ENCODE data around the gene ZNF486. TPM values are rescaled to one million over a fixed set of nuclear protein-coding genes. Genes with fewer than 3 reads are reported as not detected.
"Not testable (repeated sequence)": the region's sequence is repeated elsewhere in the genome, so short reads cannot be mapped to it uniquely, and the experiment has no call there.

Gene ZNF486
- total and polyA plus RNA-seq, 4 experiments from 2014 or later = 1.7 to 11.7 (median 8.6) TPM

- H3K27me3 ChIP-seq (ENCODE audit: insufficient read depth, low read length); H3K4me3 ChIP-seq (ENCODE audit: low read length in 2 of 2); H3K4me1 Mint-ChIP-seq; H3K4me3 Mint-ChIP-seq; CTCF ChIA-PET (ENCODE audit: partially characterized antibody); H3K36me3 ChIP-seq (ENCODE audit: insufficient read depth, low read length); POLR2A ChIA-PET (ENCODE audit: partially characterized antibody); H3K27me3 Mint-ChIP-seq; H3K9me3 ChIP-seq (ENCODE audit: control insufficient read depth in 1 of 2, low read length in 2 of 2); H3K27ac ChIP-seq (ENCODE audit: low read depth, low read length); H3K27ac Mint-ChIP-seq; H3K4me1 ChIP-seq (ENCODE audit: insufficient read depth, low read length); DNase-seq; intact Hi-C loops (cut with micrococcal nuclease): not testable (repeated sequence)
- H3K9me3 Mint-ChIP-seq = peaks cover 4 to 51% (median 23%) of the 10 kb centered on the region in 8 donors
- peaks cover 6 to 17% of the 10 kb centered on the region in 2 donors for H3K36me3 Mint-ChIP-seq
Observed at GRCh38 chr19:20221605-20222004, 54.6 kb downstream of the ZNF486 start.

- no peaks in the 10 kb centered on the region for H3K4me1 ChIP-seq (ENCODE audit: insufficient read depth, low read length)
- Mint-ChIP-seq H3K27ac (no peak overlapping the region), H3K4me1 (peaks cover 2 to 7% (median 6%) of the 10 kb centered on the region in 4 donors), H3K27me3 (no peaks in the 10 kb centered on the region), H3K9me3 (peaks cover 0 to 47% (median 28%) of the 10 kb centered on the region in 8 donors), H3K4me3 (no peak overlapping the region), H3K36me3 (peaks cover 21 to 35% of the 10 kb centered on the region in 2 donors)
- POLR2A ChIA-PET (ENCODE audit: partially characterized antibody) = no interaction called here
- intact Hi-C loops (cut with micrococcal nuclease) = no loop called here
- CTCF ChIA-PET (ENCODE audit: partially characterized antibody) = no interaction called here
- H3K9me3 ChIP-seq (ENCODE audit: control insufficient read depth in 1 of 2, low read length in 2 of 2) = no peaks in the 10 kb centered on the region
- no peak for DNase-seq
- no peak overlapping the region for H3K4me3 ChIP-seq (ENCODE audit: low read length in 2 of 2)
- no peak overlapping the region for H3K27ac ChIP-seq (ENCODE audit: low read depth, low read length)
- no peaks in the 10 kb centered on the region for H3K27me3 ChIP-seq (ENCODE audit: insufficient read depth, low read length)
- H3K36me3 ChIP-seq (ENCODE audit: insufficient read depth, low read length) = no peaks in the 10 kb centered on the region
Observed at GRCh38 chr19:20233105-20233504, 66.1 kb downstream of the ZNF486 start.

- Histone ChIP-seq H3K27ac (ENCODE audit: low read depth, low read length) (no peak overlapping the region), H3K9me3 (ENCODE audit: control insufficient read depth in 1 of 2, low read length in 2 of 2) (no peaks in the 10 kb centered on the region), H3K27me3 (ENCODE audit: insufficient read depth, low read length) (no peaks in the 10 kb centered on the region), H3K36me3 (ENCODE audit: insufficient read depth, low read length) (no peaks in the 10 kb centered on the region), H3K4me3 (ENCODE audit: low read length in 2 of 2) (no peak overlapping the region), H3K4me1 (ENCODE audit: insufficient read depth, low read length) (no peaks in the 10 kb centered on the region)
- intact Hi-C loops (cut with micrococcal nuclease) = loop anchor here (5.0 kb wide), 1 partner anchor 68 kb away; the partner anchor contains the start of gene ZNF486
- no peak for DNase-seq
- ChIA-PET CTCF (ENCODE audit: partially characterized antibody) (interaction anchor here (0.6 to 4.0 kb wide), 2 partner anchors 38 to 237 kb away, joined by 3 to 23 read pairs; no protein-coding TSS in a partner anchor), POLR2A (ENCODE audit: partially characterized antibody) (no interaction called here)
- H3K36me3 Mint-ChIP-seq = peaks cover 9 to 25% of the 10 kb centered on the region in 2 donors
- no peak overlapping the region for H3K4me3 Mint-ChIP-seq
- peaks cover 6 to 13% (median 11%) of the 10 kb centered on the region in 4 donors for H3K4me1 Mint-ChIP-seq
- H3K27me3 Mint-ChIP-seq = no peaks in the 10 kb centered on the region
- peaks cover 0 to 28% (median 12%) of the 10 kb centered on the region in 8 donors for H3K9me3 Mint-ChIP-seq
- no peak overlapping the region for H3K27ac Mint-ChIP-seq
Observed at GRCh38 chr19:20235156-20235555, 68.1 kb downstream of the ZNF486 start.

GRCh38 chr19:20237773-20238623, 71.0 kb downstream of the ZNF486 start:
- Histone ChIP-seq H3K36me3 (ENCODE audit: insufficient read depth, low read length) (no peaks in the 10 kb centered on the region), H3K4me3 (ENCODE audit: low read length in 2 of 2) (peak overlapping the region; percentile 78 to 95), H3K9me3 (ENCODE audit: control insufficient read depth in 1 of 2, low read length in 2 of 2) (no peaks in the 10 kb centered on the region), H3K27ac (ENCODE audit: low read depth, low read length) (peak overlapping the region; percentile 54), H3K4me1 (ENCODE audit: insufficient read depth, low read length) (no peaks in the 10 kb centered on the region), H3K27me3 (ENCODE audit: insufficient read depth, low read length) (no peaks in the 10 kb centered on the region)
- peak overlapping the region; percentile 94 to 99 (median 98) for H3K4me3 Mint-ChIP-seq
- peaks cover 0 to 6% (median under 1%) of the 10 kb centered on the region in 8 donors for H3K9me3 Mint-ChIP-seq
- peaks cover 6 to 13% (median 11%) of the 10 kb centered on the region in 4 donors for H3K4me1 Mint-ChIP-seq
- peak; percentile 85 to 89 (median 88) for DNase-seq
- H3K27me3 Mint-ChIP-seq = no peaks in the 10 kb centered on the region
- POLR2A ChIA-PET (ENCODE audit: partially characterized antibody) = interaction anchor here (0.6 to 2.4 kb wide), 8 partner anchors 72 to 685 kb away, joined by 3 to 8 read pairs (median 5); partner anchors contain the start of genes ZNF486, ZNF626, ZNF682 and ZNF737
- CTCF ChIA-PET (ENCODE audit: partially characterized antibody) = interaction anchor here (0.7 to 4.0 kb wide), 5 partner anchors 9 to 705 kb away, joined by 3 to 23 read pairs (median 9); no protein-coding TSS in a partner anchor
- H3K36me3 Mint-ChIP-seq = peaks cover 4 to 11% of the 10 kb centered on the region in 2 donors
- intact Hi-C loops (cut with micrococcal nuclease) = loop anchor here (2.0 to 5.0 kb wide), 2 partner anchors 71 to 159 kb away; partner anchors contain the start of gene ZNF486
- H3K27ac Mint-ChIP-seq = peak overlapping the region; percentile 79 to 95 (median 92)

GRCh38 chr19:20243629-20244028, 76.6 kb downstream of the ZNF486 start:
- H3K4me1 Mint-ChIP-seq = peaks cover 2 to 12% (median 9%) of the 10 kb centered on the region in 4 donors
- ChIA-PET POLR2A (ENCODE audit: partially characterized antibody) (no interaction called here), CTCF (ENCODE audit: partially characterized antibody) (no interaction called here)
- Histone ChIP-seq H3K9me3 (ENCODE audit: control insufficient read depth in 1 of 2, low read length in 2 of 2) (no peaks in the 10 kb centered on the region), H3K4me1 (ENCODE audit: insufficient read depth, low read length) (peaks cover 3% of the 10 kb centered on the region), H3K27me3 (ENCODE audit: insufficient read depth, low read length) (no peaks in the 10 kb centered on the region), H3K4me3 (ENCODE audit: low read length in 2 of 2) (no peak overlapping the region), H3K27ac (ENCODE audit: low read depth, low read length) (no peak overlapping the region), H3K36me3 (ENCODE audit: insufficient read depth, low read length) (no peaks in the 10 kb centered on the region)
- H3K27me3 Mint-ChIP-seq = no peaks in the 10 kb centered on the region
- H3K4me3 Mint-ChIP-seq = peak overlapping the region in 1 of 8 donors; percentile 2
- intact Hi-C loops (cut with micrococcal nuclease) = no loop called here
- DNase-seq = no peak
- H3K27ac Mint-ChIP-seq = peak overlapping the region in 2 of 7 donors; percentile 9 to 15
- peaks cover 0 to 1% of the 10 kb centered on the region in 2 donors for H3K36me3 Mint-ChIP-seq
- no peaks in the 10 kb centered on the region for H3K9me3 Mint-ChIP-seq

- peaks cover 0 to 1% of the 10 kb centered on the region in 2 donors for H3K36me3 Mint-ChIP-seq
- Histone ChIP-seq H3K27me3 (ENCODE audit: insufficient read depth, low read length) (no peaks in the 10 kb centered on the region), H3K4me3 (ENCODE audit: low read length in 2 of 2) (peak overlapping the region; percentile 11 to 37), H3K9me3 (ENCODE audit: control insufficient read depth in 1 of 2, low read length in 2 of 2) (no peaks in the 10 kb centered on the region), H3K36me3 (ENCODE audit: insufficient read depth, low read length) (no peaks in the 10 kb centered on the region), H3K4me1 (ENCODE audit: insufficient read depth, low read length) (peaks cover 3% of the 10 kb centered on the region), H3K27ac (ENCODE audit: low read depth, low read length) (no peak overlapping the region)
- CTCF ChIA-PET (ENCODE audit: partially characterized antibody) = no interaction called here
- peaks cover 2 to 11% (median 9%) of the 10 kb centered on the region in 4 donors for H3K4me1 Mint-ChIP-seq
- no peaks in the 10 kb centered on the region for H3K9me3 Mint-ChIP-seq
- H3K27ac Mint-ChIP-seq = peak overlapping the region in 4 of 7 donors; percentile 48 to 85 (median 68)
- peak overlapping the region; percentile 2 to 69 (median 46) for H3K4me3 Mint-ChIP-seq
- POLR2A ChIA-PET (ENCODE audit: partially characterized antibody) = no interaction called here
- no peaks in the 10 kb centered on the region for H3K27me3 Mint-ChIP-seq
- peak in 4 of 5 donors; percentile 26 to 53 (median 32) for DNase-seq
- intact Hi-C loops (cut with micrococcal nuclease) = no loop called here
Observed at GRCh38 chr19:20244356-20244755, 77.3 kb downstream of the ZNF486 start.

GRCh38 chr19:20245309-20245708, 78.3 kb downstream of the ZNF486 start:
- peaks cover 0 to 1% of the 10 kb centered on the region in 2 donors for H3K36me3 Mint-ChIP-seq
- Histone ChIP-seq H3K4me1 (ENCODE audit: insufficient read depth, low read length) (peaks cover 3% of the 10 kb centered on the region), H3K4me3 (ENCODE audit: low read length in 2 of 2) (no peak overlapping the region), H3K27ac (ENCODE audit: low read depth, low read length) (no peak overlapping the region), H3K36me3 (ENCODE audit: insufficient read depth, low read length) (no peaks in the 10 kb centered on the region), H3K9me3 (ENCODE audit: control insufficient read depth in 1 of 2, low read length in 2 of 2) (no peaks in the 10 kb centered on the region), H3K27me3 (ENCODE audit: insufficient read depth, low read length) (no peaks in the 10 kb centered on the region)
- POLR2A ChIA-PET (ENCODE audit: partially characterized antibody) = no interaction called here
- H3K4me1 Mint-ChIP-seq = peaks cover 2 to 11% (median 9%) of the 10 kb centered on the region in 4 donors
- intact Hi-C loops (cut with micrococcal nuclease) = no loop called here
- H3K27ac Mint-ChIP-seq = no peak overlapping the region
- no peak overlapping the region for H3K4me3 Mint-ChIP-seq
- DNase-seq = no peak
- no peaks in the 10 kb centered on the region for H3K9me3 Mint-ChIP-seq
- CTCF ChIA-PET (ENCODE audit: partially characterized antibody) = no interaction called here
- H3K27me3 Mint-ChIP-seq = no peaks in the 10 kb centered on the region

All from CD4-positive, alpha-beta memory T cell (primary cell).